C4-2B (cell line): ENCODE results near the gene RRP8.

Experiments used
- ZFX ChIP-seq: fragments of 450-650 bp; IDR thresholded peaks from 2 replicates; pipeline ENCODE4 v1.6.1; 2017
- TF ChIP-seq, protein P1 (sequence below): fragments of 450-650 bp; conservative IDR thresholded peaks from 2 replicates; pipeline ENCODE4 v1.5.1; 2017; ENCODE audit warnings: mild to moderate bottlenecking

DNA sequence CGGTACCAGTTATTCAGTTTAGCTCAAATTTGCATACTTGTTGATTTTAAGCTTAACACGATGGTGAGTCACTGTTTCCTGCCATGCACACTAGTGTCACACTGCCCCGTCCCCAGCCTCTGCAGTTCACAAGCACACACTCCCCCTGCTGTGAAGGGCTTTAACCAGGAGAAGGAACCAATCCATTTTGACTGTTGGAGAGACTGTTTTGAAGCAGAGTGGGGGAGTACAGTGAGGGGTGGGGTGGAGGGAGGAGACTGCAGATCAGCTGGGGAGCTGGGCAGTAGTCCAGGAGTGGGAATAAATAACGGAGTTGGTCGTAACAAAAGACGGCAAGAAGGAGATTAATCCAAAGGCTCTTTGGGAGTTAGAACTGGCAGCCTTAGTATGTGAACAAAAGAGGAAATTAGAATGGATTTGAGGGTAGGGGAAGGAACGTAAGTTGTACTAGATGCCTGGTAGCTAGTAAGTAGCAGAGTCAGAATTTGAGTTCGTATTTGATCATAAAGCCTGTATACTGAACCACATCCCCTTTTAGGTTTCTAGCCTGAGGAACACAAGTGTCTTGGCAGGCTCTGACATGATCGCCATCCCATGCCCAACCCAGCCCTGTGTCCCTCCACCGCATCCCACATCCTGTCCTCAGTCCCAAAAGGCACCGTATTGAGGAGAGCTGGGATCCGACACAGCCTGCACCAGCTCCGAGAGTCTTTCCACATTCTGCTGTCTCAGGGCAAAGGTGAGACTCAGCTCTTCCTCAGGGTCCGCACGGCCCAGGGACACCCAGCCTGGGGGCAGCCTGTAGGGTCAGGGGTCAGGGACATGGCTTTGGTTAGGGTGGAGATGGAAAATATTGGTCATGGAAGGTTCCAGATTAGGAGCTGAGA lies 14.9 kb upstream of the RRP8 start:
- TF ChIP-seq, protein P1, sequence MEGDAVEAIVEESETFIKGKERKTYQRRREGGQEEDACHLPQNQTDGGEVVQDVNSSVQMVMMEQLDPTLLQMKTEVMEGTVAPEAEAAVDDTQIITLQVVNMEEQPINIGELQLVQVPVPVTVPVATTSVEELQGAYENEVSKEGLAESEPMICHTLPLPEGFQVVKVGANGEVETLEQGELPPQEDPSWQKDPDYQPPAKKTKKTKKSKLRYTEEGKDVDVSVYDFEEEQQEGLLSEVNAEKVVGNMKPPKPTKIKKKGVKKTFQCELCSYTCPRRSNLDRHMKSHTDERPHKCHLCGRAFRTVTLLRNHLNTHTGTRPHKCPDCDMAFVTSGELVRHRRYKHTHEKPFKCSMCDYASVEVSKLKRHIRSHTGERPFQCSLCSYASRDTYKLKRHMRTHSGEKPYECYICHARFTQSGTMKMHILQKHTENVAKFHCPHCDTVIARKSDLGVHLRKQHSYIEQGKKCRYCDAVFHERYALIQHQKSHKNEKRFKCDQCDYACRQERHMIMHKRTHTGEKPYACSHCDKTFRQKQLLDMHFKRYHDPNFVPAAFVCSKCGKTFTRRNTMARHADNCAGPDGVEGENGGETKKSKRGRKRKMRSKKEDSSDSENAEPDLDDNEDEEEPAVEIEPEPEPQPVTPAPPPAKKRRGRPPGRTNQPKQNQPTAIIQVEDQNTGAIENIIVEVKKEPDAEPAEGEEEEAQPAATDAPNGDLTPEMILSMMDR = no peak
- TF ChIP-seq ZFX = no peak
